ENCODE measurements around the gene LNPK.
A peak's percentile ranks its signal among the peaks of the same experiment; 100 is the strongest.
"Not testable (repeated sequence)": the region's sequence is repeated elsewhere in the genome, so short reads cannot be mapped to it uniquely, and the experiment has no call there.

LNPK gene

GRCh38 chr2:175903384-175903936, 98.6 kb downstream of the LNPK start:
- DNase-seq, result peak in 1 of 4 experiments; percentile 1

- DNase-seq, result not testable (repeated sequence)
These were observed 106.1 kb downstream of the LNPK start for GRCh38 chr2:175895957-175896356.

GRCh38 chr2:175892046-175892445, 110.0 kb downstream of the LNPK start:
- no peak for DNase-seq

GRCh38 chr2:175890636-175891242, 111.3 kb downstream of the LNPK start:
- DNase-seq, result no peak

- no peak for DNase-seq
These were observed 112.3 kb downstream of the LNPK start for GRCh38 chr2:175889701-175890302.

- DNase-seq, result no peak
These were observed 114.3 kb downstream of the LNPK start for GRCh38 chr2:175887776-175888175.

GRCh38 chr2:175884697-175885393, 117.2 kb downstream of the LNPK start:
- DNase-seq, result no peak

GRCh38 chr2:175883586-175884194, 118.4 kb downstream of the LNPK start:
- no peak for DNase-seq

GRCh38 chr2:175879679-175880078, 122.4 kb downstream of the LNPK start:
- DNase-seq, result no peak

- no peak for DNase-seq
These were observed 124.1 kb downstream of the LNPK start for GRCh38 chr2:175877845-175878544.

GRCh38 chr2:175874291-175874690, 127.8 kb downstream of the LNPK start:
- no peak for DNase-seq

All from suppressor macrophage (primary cell).